HepG2 (cell line): ENCODE data around the gene PRKN. TPM values are rescaled to one million over a fixed set of nuclear protein-coding genes. Genes with fewer than 3 reads are reported as not detected.

Source experiments
- ATAC-seq: fragments of 200-7000 bp; cut with Tn5 transposase; 3 replicates; pipeline ENCODE4 v1.9.1; 2020; ENCODE audit warnings: mild to moderate bottlenecking, moderate library complexity
- BruUV-seq: library from RNA; stranded (reverse); fragments of 400-500 nt; replicated peaks from 2 replicates; lab custom pipeline; 2021; lab: Mats Ljungman, UMichigan
- CTCF ChIA-PET: fragments of 300-600 bp; formaldehyde crosslinking; extraction: SDS; loops from one replicate; lab custom pipeline; 2021; ENCODE audit warnings: low total read pairs, inconsistent platforms, low intra/inter-chr PET ratio; lab: Yijun Ruan, JAX
- POLR2A ChIA-PET: fragments of 350-600 bp; sonication (Branson Sonifier 250); formaldehyde crosslinking; loops from one replicate; lab custom pipeline; 2020; ENCODE audit warnings: antibody characterized with exemption, inconsistent platforms; lab: Yijun Ruan, JAX
- DNase-seq: peaks from one replicate; pipeline ENCODE4 v3.0.0-alpha.2; 2015; ENCODE audit warnings: low spot score
- FAIRE-seq: peaks from 3 replicates; lab custom pipeline; 2011; peaks lifted over from hg19 to GRCh38; lab: Jason Lieb, UNC
- H2AFZ ChIP-seq: one replicate; pipeline ENCODE4 v1.6.1; 2011; ENCODE audit warnings: low read length, inconsistent platforms
- H3K27ac ChIP-seq: fragments of 300-600 bp; 3 replicates; pipeline ENCODE4 v1.8.0; 2011; ENCODE audit warnings: mixed run types, mild to moderate bottlenecking, mixed read lengths, low read length, inconsistent platforms; ENCODE audit not compliant: insufficient read depth; ENCODE audit errors: extremely low read length
- H3K27me3 ChIP-seq, 2 experiments: fragments of 200-600 bp in 1 of 2; 2 replicates in 1 of 2; 3 replicates in 1 of 2; pipeline versions ENCODE4 v1.6.0 to v1.8.0; 2011; ENCODE audit warnings: low read length in 2 of 2, mild to moderate bottlenecking in 2 of 2, moderate library complexity in 2 of 2, inconsistent platforms in 1 of 2; ENCODE audit not compliant: insufficient read depth in 2 of 2, control insufficient read depth in 1 of 2
- H3K36me3 ChIP-seq, 2 experiments: fragments of 200-600 bp in 1 of 2; replicated peaks in 1 of 2; 2 replicates in 1 of 2; 3 replicates in 1 of 2; pipeline versions ENCODE4 v1.5.1 to v1.8.0; 2011; ENCODE audit warnings: low read length in 2 of 2, inconsistent platforms in 1 of 2; ENCODE audit not compliant: insufficient read depth in 2 of 2, control insufficient read depth in 1 of 2
- H3K4me1 ChIP-seq: 2 replicates; pipeline ENCODE4 v1.5.1; 2012; ENCODE audit warnings: low read length, inconsistent platforms; ENCODE audit not compliant: insufficient read depth
- H3K4me2 ChIP-seq: 2 replicates; pipeline ENCODE4 v1.6.0; 2011; ENCODE audit warnings: low read depth, low read length, inconsistent platforms
- H3K4me3 ChIP-seq, 3 experiments: fragments of 200-600 bp in 1 of 3; sonication (generic), shearing (Covaris generic) in 1 of 3; replicated peaks in 1 of 3; 2 replicates each; pipeline ENCODE4 v1.5.1; 2011 to 2016; ENCODE audit warnings: low read length in 3 of 3, inconsistent platforms in 2 of 3, low read depth in 2 of 3, mild to moderate bottlenecking in 2 of 3, control low read depth in 1 of 3, mixed read lengths in 1 of 3; ENCODE audit not compliant: insufficient read depth in 1 of 3
- H3K79me2 ChIP-seq: one replicate; pipeline ENCODE4 v1.6.1; 2011; ENCODE audit warnings: low read length, inconsistent platforms; ENCODE audit not compliant: insufficient read depth
- H3K9ac ChIP-seq: 2 replicates; pipeline ENCODE4 v1.6.0; 2011; ENCODE audit warnings: mild to moderate bottlenecking, low read depth, low read length, inconsistent platforms; ENCODE audit not compliant: insufficient read depth
- H3K9me3 ChIP-seq: 2 replicates; pipeline ENCODE4 v1.5.1; 2012; ENCODE audit warnings: mild to moderate bottlenecking, low read length
- H4K20me1 ChIP-seq: 2 replicates; pipeline ENCODE4 v1.6.0; 2011; ENCODE audit warnings: inconsistent platforms, mild to moderate bottlenecking, low read length, moderate library complexity; ENCODE audit not compliant: insufficient read depth
- DZIP1 ChIP-seq: sonication (generic); formaldehyde crosslinking; IDR thresholded peaks from 2 replicates; pipeline ENCODE4 v1.5.0; 2020; ENCODE audit warnings: mild to moderate bottlenecking, missing genetic modification reagents
- MLLT10 ChIP-seq: sonication (generic); formaldehyde crosslinking; IDR thresholded peaks from 2 replicates; pipeline ENCODE4 v1.4.0; 2020; ENCODE audit warnings: missing genetic modification reagents
- RFX3 ChIP-seq: IDR thresholded peaks from 2 replicates; pipeline ENCODE4 v1.6.1; 2016; ENCODE audit warnings: missing biosample characterization, missing genetic modification reagents
- ZNF10 ChIP-seq: sonication (generic); formaldehyde crosslinking; IDR thresholded peaks from 2 replicates; pipeline ENCODE4 v1.4.0; 2020; ENCODE audit warnings: mild to moderate bottlenecking, low read depth, missing genetic modification reagents, borderline replicate concordance
- ZNF12 ChIP-seq: sonication (generic); formaldehyde crosslinking; IDR thresholded peaks from 2 replicates; pipeline ENCODE4 v1.5.0; 2020; ENCODE audit warnings: missing genetic modification reagents
- ZNF224 ChIP-seq: sonication (generic); formaldehyde crosslinking; IDR thresholded peaks from 2 replicates; pipeline ENCODE4 v1.5.0; 2020; ENCODE audit warnings: mild to moderate bottlenecking, missing genetic modification reagents
- ZNF280D ChIP-seq: sonication (generic); formaldehyde crosslinking; IDR thresholded peaks from 2 replicates; pipeline ENCODE4 v1.5.1; 2020; ENCODE audit warnings: mild to moderate bottlenecking, missing genetic modification reagents
- ZNF335 ChIP-seq: sonication (generic); formaldehyde crosslinking; IDR thresholded peaks from 2 replicates; pipeline ENCODE4 v1.4.0; 2020; ENCODE audit warnings: missing genetic modification reagents
- WGBS: methylation state at CpG from one replicate; pipeline ENCODE4 v1.1.6; 2017; ENCODE audit warnings: low lambda C conversion rate; 5-methylcytosine and 5-hydroxymethylcytosine counted together
- in situ Hi-C: cut with HindIII; loops from 2 replicates; pipeline ENCODE4 v1.10.0; 2017; ENCODE audit warnings: low pct_unique_long_range_greater_than_20kb; ENCODE audit not compliant: extremely low pct_ligation_motif_present
- intact Hi-C: fragments of 100-400 bp; cut with micrococcal nuclease; formaldehyde crosslinking; loops from one replicate; pipeline ENCODE4 v1.10.0; 2022; ENCODE audit not compliant: unreplicated experiment
- polyA plus RNA-seq, 8 experiments: library from polyadenylated mRNA; depleted of rRNA in 3 of 8; stranded (reverse) in 7 of 8; unstranded in 1 of 8; fragments of >200 nt; fragmentation: Illumina TruSeq in 4 of 8; extraction: Trizol in 4 of 8; gene quantifications; 2 replicates each; pipeline versions ENCODE4 v1.2.1 to v1.2.3, GENCODE V29; 2011 to 2016; ENCODE audit warnings: low read depth in 4 of 8, missing spikeins in 1 of 8, mixed read lengths in 1 of 8; ENCODE audit not compliant: insufficient read depth in 1 of 8
- total RNA-seq, 5 experiments: library from RNA; depleted of rRNA; stranded (reverse); fragments of >200 nt; fragmentation: Illumina TruSeq; extraction: Trizol; gene quantifications; 2 replicates each; pipeline ENCODE4 v1.2.3, GENCODE V29; 2016; ENCODE audit warnings: low read depth in 1 of 5
- TF ChIP-seq, protein P1 (sequence below): sonication (generic); formaldehyde crosslinking; IDR thresholded peaks from 2 replicates; pipeline ENCODE4 v1.4.0; 2020; ENCODE audit warnings: low read depth, missing genetic modification reagents
- TF ChIP-seq, protein P2 (sequence below): sonication (generic); formaldehyde crosslinking; IDR thresholded peaks from 2 replicates; pipeline ENCODE4 v1.4.0; 2020; ENCODE audit warnings: missing genetic modification reagents, borderline replicate concordance

The PRKN gene
- total and polyA plus RNA-seq, 2 of the 13 experiments (the other 11 are each of a cell fraction or from before 2014, with no cell fraction given): 0.31 to 0.44 TPM

- Histone ChIP-seq H4K20me1 (no peaks in the 10 kb centered on the region), H3K4me1 (no peaks in the 10 kb centered on the region), H3K79me2 (no peaks in the 10 kb centered on the region), H3K9ac (no peak overlapping the region), H3K27ac (no peak overlapping the region), H3K9me3 (no peaks in the 10 kb centered on the region), H2AFZ (no peak overlapping the region), H3K36me3 (0 out of 5 replicates have a peak, but pooled peaks cover 0 to 1% of the 10 kb centered on the region in 2 experiments), H3K4me2 (no peak overlapping the region), H3K4me3 (no peak overlapping the region), H3K27me3 (no peaks in the 10 kb centered on the region; a peak in 1 of 5 replicates)
- TF ChIP-seq, protein P1, sequence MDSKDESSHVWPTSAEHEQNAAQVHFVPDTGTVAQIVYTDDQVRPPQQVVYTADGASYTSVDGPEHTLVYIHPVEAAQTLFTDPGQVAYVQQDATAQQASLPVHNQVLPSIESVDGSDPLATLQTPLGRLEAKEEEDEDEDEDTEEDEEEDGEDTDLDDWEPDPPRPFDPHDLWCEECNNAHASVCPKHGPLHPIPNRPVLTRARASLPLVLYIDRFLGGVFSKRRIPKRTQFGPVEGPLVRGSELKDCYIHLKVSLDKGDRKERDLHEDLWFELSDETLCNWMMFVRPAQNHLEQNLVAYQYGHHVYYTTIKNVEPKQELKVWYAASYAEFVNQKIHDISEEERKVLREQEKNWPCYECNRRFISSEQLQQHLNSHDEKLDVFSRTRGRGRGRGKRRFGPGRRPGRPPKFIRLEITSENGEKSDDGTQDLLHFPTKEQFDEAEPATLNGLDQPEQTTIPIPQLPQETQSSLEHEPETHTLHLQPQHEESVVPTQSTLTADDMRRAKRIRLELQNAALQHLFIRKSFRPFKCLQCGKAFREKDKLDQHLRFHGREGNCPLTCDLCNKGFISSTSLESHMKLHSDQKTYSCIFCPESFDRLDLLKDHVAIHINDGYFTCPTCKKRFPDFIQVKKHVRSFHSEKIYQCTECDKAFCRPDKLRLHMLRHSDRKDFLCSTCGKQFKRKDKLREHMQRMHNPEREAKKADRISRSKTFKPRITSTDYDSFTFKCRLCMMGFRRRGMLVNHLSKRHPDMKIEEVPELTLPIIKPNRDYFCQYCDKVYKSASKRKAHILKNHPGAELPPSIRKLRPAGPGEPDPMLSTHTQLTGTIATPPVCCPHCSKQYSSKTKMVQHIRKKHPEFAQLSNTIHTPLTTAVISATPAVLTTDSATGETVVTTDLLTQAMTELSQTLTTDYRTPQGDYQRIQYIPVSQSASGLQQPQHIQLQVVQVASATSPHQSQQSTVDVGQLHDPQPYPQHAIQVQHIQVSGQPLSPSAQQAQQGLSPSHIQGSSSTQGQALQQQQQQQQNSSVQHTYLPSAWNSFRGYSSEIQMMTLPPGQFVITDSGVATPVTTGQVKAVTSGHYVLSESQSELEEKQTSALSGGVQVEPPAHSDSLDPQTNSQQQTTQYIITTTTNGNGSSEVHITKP (CRISPR knock-in tag): no peak
- TF ChIP-seq ZNF280D (CRISPR knock-in tag) (no peak), DZIP1 (CRISPR knock-in tag) (no peak), MLLT10 (no peak), ZNF10 (CRISPR knock-in tag) (no peak), ZNF224 (CRISPR knock-in tag) (no peak), ZNF335 (CRISPR knock-in tag) (no peak), RFX3 (no peak), ZNF12 (CRISPR knock-in tag) (no peak)
- TF ChIP-seq, protein P2, sequence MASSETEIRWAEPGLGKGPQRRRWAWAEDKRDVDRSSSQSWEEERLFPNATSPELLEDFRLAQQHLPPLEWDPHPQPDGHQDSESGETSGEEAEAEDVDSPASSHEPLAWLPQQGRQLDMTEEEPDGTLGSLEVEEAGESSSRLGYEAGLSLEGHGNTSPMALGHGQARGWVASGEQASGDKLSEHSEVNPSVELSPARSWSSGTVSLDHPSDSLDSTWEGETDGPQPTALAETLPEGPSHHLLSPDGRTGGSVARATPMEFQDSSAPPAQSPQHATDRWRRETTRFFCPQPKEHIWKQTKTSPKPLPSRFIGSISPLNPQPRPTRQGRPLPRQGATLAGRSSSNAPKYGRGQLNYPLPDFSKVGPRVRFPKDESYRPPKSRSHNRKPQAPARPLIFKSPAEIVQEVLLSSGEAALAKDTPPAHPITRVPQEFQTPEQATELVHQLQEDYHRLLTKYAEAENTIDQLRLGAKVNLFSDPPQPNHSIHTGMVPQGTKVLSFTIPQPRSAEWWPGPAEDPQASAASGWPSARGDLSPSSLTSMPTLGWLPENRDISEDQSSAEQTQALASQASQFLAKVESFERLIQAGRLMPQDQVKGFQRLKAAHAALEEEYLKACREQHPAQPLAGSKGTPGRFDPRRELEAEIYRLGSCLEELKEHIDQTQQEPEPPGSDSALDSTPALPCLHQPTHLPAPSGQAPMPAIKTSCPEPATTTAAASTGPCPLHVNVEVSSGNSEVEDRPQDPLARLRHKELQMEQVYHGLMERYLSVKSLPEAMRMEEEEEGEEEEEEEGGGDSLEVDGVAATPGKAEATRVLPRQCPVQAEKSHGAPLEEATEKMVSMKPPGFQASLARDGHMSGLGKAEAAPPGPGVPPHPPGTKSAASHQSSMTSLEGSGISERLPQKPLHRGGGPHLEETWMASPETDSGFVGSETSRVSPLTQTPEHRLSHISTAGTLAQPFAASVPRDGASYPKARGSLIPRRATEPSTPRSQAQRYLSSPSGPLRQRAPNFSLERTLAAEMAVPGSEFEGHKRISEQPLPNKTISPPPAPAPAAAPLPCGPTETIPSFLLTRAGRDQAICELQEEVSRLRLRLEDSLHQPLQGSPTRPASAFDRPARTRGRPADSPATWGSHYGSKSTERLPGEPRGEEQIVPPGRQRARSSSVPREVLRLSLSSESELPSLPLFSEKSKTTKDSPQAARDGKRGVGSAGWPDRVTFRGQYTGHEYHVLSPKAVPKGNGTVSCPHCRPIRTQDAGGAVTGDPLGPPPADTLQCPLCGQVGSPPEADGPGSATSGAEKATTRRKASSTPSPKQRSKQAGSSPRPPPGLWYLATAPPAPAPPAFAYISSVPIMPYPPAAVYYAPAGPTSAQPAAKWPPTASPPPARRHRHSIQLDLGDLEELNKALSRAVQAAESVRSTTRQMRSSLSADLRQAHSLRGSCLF: no peak
- ChIA-PET CTCF (no interaction called here), POLR2A (no interaction called here)
- intact Hi-C loops (no loop called here), in situ Hi-C loops (no loop called here)
- no TSS peak for BruUV-seq
- 8% methylated on average over 4 of the region's 4 CpGs for WGBS
- no peak for DNase-seq
- FAIRE-seq: no peak
- no peak for ATAC-seq
These were observed 911.6 kb downstream of the PRKN start for GRCh38 chr6:161815965-161816364.
